Activated CD4-positive, alpha-beta T cell treated with anti-CD3 and anti-CD28 coated beads for 4 hours (primary cell): Measurements from ENCODE around the gene ELMOD1.
"Not testable (repeated sequence)": the region's sequence is repeated elsewhere in the genome, so short reads cannot be mapped to it uniquely, and the experiment has no call there.

Experiments
- DNase-seq, 2 donors: peaks; one replicate each; pipeline ENCODE4 v3.0.0-alpha.2; 2020

The ELMOD1 gene

DNA sequence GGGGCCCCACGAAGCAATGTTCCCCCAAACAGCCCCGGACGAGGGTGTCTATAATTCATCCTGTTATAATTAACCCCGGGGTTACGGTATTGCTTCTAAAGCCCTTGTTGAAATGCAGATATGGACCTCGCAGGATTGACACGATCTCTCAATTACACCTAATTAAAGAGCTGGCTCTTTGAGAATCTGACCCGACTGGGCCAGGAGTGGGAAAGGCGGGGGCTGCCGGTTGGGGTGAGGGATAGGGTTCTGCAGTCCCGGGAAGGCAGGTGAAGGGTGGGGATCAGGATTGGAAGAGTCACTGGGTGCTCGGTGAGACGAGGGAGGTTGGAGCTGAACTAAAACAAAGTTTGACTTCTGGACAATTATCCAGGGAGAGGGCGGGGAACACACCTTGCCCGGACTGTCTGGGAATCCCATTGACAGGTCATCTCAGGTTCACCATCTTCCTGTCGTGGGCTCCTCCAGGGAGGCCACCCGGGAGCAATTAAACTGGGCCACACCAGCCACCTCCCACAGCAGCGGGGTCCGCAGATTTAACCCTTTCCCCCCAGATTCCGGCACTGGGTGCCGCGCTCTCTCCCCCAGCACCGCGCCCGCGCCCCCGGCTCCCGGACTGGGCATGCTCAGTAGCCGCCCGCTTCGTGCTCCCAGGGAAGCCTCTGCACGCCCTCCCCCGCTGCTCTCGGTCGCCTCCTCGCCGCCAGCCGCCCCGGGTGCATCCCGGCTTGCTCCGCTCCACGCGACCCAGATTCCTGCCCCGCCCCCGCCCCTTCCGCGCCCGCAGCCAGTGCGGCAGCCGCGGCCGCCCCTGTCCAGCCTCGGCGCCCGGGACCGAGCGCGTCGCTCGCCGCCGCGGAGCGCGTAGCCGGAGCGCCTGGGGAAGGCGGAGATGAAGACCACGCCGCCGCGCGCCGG, at the start of gene ELMOD1:
TSS of gene ELMOD1 (plus strand) at position 688 of the 918 bp plus-strand sequence. CDS start 27,043 bp downstream, outside the sequence.
- DNase-seq = peak; percentile 16 to 21

DNA sequence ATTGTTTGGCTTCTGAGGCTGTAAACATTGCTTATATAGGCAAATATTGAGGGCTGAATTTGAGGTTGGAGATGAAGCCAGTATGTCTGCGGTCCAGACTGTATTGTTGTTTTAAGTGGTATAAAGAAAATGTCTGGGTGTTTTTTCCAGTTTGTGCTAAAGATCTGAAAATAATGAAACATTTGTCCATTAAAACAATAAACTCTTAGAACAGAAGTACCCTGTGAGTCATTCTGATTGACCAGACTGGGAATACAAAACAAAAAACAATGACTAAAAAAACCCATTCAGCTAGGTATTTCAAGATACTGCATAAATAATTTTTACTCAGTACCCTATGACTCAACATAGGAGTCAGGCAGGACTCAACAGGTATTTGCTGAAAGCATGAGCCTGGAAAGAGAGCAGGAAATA, 45.8 kb upstream of the ELMOD1 start:
- DNase-seq = no peak

DNA sequence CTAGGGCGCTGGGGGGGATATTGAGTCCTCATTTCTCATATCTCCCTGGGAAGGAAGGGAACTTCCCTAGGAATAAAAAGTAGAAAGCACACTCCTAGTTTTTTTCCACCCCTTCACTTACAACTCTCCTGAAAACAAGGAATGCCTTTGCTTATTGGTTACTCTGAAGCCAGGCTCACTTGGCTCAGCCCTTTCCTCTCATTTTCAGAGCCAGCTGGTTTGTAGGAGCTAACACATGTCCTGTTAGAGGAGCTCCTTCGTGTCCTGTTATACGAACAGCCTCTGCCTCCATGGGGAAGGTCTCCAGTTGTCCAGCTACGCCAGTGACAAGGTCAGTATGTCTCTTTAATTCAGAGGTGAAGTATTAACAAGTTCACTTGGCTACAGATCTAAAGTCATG, 43.0 kb upstream of the ELMOD1 start:
- no peak for DNase-seq

DNA sequence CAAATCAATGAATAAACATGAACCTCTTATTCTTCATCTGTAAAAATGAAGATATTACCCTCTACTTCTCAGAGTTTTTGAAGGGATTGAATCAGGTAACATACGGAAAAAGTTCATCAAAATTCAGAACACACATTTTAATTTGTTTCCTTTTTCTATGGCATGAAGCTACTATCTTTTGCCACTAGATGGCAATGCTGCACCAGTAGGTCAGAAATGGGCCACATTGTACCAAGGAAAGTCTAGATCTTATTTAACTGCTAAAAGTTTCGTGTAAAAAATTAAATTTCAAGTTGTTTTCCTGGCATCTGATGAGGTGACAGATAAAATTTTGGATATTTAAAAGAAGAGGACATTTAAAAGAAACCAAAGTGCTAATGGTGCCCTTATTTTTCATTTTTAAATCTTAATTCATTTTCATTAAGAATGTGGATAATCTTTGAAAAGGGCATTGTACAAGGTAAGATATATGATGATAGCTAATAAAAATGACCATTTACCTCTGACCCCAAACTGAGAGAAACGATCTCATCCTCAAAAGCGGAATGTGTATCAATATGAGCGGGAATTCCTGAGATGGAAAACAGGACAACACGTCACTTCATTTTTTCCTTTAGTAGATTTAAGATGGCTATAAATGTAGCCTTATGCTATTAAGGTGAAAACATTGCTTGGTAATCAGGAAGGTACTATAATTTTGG, 41.5 kb upstream of the ELMOD1 start:
- DNase-seq = peak in 1 of 2 donors; percentile 41

DNA sequence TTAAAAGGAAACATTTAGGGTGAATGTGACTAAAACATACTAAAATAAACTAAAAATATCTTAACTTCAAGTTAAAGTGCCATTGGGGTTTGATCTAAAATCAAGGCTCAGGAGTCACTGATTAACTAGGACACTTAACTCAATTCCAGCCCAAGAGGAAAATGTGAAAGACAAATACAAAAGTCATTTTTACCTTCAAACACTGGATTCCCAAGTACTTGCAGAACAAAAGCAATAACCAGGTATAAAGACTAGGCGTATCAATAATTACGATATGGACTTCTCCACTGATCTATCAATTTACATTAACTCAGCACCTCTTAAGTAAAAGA, 41.0 kb upstream of the ELMOD1 start:
- no peak for DNase-seq

DNA sequence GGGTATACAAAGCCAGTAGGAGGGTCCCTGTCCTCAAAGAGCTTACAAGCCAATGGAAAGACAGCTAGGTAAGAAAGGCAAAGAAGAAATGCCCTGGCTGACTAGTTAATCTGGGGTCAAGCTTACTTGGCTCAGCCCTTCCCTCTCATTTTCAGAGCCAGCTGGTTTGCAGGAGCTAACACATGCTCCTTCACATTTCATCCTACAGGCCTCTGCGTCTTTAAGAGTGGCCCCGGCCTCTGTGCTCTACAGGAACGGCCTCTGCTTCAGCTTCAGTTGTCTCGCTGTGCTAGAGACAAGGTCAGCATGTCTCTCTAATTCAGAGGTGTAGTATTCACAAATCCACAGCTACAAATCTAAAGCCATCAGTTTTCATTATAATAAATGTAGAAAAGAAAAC, 40.6 kb upstream of the ELMOD1 start:
- no peak for DNase-seq

DNA sequence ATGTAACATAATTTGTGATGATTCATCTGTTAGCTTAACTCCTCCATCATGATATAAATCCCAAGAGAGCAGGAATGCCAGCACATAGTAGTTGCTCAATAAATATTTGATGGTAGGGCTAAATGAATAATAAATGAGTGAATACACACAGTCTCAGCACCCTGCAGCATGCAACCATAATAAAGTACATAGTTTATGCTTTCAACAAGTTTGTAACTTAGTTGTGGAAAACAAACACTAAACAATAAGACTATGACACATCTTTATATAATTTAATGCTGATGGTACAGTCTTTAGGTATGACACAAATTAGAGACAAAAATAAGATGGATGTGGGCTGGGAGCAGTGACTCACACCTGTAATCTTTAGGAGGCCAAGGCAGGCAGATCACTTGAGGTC, 29.3 kb upstream of the ELMOD1 start:
- no peak for DNase-seq

DNA sequence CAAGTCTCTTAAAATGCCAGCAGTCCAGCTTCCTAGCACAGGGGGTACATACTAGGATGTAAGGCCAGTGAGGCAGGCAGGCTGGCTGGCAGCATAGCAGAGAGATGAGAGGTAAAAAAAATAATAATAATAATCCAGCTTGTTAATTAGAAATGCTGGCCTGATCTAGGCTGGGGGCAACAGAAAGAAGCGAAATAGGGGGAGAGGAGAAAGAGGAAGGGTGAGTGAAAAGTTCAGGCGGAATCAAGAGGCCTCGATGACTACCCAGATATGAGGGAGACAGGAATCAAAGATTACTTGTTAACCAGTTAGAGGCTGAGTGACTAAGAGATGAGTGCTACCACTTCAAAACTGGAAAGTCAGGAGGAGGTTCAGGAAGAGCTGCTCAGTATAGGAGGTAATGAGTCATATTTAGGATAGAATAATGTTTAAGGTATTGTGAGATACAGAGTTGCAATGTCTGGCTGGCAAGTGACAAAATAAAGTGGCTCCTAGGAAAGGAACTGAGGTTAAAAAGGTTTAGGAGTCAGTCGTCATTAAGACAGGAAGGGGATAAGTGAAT, 28.2 kb upstream of the ELMOD1 start:
- peak in 1 of 2 donors; percentile 2 for DNase-seq

DNA sequence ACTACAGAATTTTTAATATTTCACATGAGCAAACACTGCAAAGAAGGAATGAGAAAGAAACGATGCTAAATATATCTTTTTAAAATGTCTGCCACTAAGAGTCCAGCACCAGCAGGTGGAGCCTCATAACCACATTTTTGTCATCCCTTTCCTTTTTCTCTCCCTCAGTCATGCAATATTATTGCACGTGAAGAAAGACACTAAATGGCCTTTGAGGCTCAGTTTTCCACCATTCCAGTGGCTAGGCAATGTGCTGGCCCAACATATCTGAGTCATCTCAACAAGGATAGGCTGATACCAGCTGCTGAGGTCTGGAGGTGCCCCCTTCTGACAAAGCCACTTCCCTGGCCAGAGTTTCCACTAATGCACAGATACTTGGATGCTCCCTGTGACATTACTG, 27.2 kb upstream of the ELMOD1 start:
- peak; percentile 19 to 34 for DNase-seq

DNA sequence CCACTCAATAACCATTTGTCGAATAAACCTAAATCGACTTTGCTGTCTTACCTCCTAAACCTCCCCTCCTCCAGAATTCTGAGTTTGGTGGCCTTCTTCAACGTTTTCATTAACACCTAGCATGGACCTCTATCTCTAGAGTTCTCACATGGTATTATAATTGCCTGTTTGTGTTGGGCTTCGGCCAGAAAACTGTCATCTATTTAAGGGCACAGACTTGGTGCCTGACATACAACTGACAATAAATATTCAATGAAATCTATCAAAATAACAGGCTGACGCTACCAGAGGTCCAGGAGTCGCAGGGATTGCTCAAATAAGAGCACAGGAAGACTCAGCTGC, 26.1 kb upstream of the ELMOD1 start:
- DNase-seq = no peak

DNA sequence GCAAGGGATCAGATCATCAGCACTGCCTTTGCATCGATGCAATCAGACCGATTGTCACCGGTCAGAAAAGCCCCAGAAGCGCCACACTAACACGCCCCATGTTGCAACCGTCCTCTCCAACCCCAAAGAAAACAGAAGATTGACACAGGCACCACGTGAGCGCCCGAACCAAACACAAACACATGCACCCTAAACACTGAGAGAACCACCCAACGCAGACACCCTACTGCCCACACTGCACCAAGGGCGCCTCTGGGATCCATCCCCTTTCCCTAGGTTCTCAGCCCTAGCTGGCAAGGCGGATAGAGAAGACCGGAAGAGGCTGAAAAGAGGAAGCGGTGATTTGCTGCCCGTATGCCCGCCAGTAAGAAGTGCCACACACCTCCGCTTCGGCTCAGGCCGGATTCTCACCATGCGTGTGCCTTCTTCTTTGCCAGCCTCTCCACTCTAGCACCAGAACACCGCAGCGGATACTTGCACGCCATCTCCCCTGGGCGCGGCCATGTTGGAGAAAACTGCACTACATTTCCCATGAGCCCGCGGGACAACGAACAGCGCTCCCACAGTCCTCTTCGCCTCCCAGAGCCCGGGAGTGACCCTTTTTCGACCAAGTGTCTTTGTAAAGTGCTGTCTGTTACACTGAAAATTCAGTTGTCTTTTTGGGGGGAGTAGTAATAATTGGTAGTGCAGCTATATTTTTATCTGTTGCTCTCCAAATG, 25.6 kb upstream of the ELMOD1 start, which contains the start of gene ALKBH8:
TSS of gene ALKBH8 (minus strand) at position 517 of the 719 bp plus-strand sequence. CDS start 4,842 bp downstream, outside the sequence.
- DNase-seq = peak; percentile 72

DNA sequence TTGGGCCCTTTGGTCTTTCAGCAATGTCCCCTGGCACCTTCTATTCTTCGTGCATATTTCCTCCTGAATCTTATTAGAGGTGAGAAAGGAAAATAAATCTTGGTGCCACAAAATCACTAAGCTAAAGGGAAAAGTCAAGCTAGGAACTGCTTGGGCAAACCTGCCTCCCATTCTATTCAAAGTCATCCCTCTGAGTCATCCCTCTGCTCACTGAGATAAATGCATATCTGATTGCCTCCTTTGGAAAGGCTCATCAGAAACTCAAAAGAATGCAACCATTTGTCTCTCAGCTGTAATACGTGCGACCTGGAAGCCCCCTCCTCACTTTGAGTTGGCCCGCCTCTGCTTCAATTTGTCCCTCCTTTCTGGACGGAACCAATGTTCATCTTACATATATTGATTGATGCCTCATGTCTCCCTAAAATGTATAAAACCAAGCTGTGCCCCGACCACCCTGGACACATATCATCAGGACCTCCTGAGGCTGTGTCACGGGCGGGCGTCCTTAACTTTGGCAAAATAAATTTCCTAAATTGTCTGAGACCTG, 24.9 kb upstream of the ELMOD1 start:
- DNase-seq = not testable (repeated sequence)

DNA sequence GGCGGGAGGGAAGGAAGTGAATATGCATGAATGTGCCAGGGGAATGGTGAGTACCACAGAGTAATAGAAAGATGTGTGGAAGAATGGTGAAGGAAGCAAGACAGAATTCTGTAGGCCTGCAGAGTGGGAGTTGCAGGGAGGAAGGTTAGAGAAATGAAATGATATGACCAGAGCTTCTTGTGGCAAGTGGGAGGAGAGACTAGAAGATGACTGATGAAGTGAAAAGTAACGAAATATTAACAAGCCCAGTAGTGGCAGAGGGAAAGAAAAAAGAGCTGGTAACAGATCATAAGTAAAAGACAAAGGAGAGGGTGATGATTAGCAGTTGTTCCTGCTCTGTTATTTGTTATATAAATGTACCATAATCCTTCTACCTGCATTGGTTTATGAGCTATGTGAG, 24.4 kb upstream of the ELMOD1 start:
- DNase-seq = no peak

DNA sequence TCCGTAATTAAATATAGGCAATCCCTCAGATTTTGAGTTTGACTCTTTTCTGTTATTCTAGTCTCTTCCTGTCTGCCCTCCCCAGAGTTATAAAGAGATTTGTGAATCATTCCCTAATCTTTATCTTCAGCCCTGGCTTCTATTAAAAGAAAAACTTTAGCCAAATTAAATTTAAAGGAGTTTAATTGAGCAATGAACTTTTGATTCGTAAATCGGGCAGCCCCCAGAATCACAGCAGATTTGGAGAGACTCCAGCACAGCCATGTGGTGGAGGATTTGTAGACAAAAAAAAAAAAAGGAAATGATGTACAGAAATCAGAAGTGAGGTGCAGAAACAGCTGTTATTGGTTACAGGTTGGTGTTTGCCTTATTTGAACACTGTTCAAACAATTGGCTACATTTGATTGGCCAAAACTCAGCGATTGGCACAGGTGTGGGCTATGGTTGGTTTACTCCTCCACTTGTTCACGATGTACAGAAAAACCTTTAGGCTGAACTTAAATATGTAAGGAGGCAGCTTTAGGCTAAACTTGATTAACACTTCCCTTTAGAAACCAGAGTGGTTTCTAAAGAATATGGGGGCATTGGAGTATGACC, 23.1 kb upstream of the ELMOD1 start:
- no peak for DNase-seq

DNA sequence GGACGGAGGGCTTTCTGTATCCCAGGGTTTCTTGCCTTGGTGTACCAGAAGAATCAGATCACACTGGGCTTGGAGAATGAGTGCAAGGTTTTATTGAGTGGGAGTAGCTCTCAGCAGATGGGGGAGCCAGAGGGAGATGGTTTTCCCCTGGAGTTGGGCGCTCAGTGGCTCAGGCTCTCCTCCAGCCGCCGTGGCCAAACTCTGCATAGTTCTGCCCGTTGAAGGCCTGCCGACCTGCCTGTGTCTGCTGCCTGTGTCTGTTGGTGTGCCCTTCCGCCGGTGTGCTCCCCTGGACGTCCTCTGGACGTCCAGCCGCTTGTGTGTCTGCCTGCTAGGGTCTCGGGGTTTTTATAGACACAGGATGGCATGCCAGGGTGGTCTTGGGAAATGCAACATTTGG, 20.9 kb upstream of the ELMOD1 start:
- no peak for DNase-seq

DNA sequence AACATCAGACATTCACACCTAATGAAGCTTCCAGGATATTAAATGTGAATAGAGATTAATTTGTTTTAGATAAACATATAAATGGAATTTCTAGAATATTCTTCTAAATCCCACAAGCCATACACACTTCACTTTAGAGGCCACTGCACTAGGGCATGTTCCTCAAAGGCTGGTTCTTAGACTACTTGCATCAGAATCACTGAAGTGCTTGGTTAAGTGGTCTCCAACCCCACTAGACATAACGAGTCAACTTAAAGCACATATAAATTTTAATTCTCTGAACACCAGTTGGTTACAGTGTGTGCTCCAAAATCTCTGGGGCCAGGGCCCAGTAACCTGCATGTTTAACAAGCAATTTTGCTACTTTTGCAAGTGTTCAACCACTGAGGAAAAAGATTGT, 17.5 kb upstream of the ELMOD1 start:
- DNase-seq = no peak

DNA sequence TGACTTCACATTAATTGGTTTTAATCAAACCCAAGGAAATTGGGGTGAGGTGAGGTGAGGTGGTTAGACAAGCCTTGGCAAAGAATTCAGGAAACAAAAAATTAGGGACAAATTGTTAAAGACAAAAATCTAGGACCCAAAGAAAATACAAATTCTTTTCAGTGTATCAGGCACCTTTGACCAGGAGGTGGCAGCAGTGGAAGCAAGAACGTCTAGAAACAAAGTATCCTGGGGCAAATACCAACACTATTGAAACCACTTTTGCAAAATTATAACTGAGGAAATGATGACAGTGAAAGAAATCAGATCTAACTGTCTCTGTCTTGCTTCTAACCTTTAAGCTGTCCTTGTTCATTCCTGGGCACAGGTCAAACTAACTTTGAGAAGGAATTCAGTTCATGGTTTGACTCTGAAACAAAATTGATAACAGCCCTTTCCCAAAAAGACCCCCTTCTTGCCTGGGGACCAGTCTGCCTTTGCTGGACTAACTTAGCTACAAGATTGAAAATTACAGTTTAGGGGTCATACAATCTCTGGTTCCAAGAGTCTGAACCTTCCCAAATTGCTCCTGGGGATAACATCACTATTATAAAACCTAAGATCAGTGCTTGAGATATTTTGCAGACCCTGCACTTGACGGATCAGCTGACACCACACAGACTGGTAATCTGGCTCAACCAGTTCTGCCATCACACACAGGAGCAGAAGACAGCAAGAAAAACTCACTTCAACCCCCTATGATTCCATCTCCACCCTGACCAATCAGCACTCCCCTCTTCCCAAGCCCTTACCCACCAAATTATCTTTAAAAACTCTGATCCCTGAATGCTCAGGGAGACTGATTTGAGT, 14.2 kb upstream of the ELMOD1 start:
- DNase-seq = peak; percentile 53 to 64

DNA sequence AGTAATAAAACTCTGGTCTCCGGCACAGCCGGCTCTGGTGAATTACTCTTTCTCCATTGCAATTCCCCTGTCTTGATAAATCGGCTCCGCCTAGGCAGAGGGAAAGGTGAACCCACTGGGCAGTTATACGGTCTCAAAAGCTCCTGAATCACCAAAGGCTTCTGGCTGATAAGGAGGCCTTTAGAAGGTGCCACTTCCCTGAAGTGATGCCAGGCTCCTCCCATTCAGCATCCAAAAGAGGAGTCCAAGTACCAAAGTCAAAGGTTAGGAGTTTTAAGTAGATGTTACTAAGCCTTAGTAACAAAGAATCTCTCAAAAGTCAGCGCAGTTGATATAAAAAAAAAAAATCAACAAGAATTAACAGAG, 13.6 kb upstream of the ELMOD1 start:
- no peak for DNase-seq

DNA sequence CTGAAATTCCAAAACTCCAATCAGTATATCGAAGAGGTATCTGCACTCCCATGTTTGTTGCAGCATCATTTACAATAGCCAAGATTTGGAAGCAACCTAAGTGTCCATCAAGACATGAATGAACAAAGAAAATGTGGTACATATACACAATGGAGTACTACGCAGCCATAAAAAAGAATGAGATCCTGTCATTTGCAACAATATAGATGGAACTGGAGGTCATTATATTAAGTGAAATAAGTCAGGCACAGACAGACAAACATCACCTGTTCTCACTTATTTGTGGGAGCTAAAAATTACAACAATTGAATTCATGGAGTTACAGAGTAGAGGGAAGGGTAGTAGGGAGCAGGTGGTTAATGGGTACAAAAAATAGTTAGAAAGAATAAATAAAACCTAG, 11.8 kb upstream of the ELMOD1 start:
- not testable (repeated sequence) for DNase-seq

DNA sequence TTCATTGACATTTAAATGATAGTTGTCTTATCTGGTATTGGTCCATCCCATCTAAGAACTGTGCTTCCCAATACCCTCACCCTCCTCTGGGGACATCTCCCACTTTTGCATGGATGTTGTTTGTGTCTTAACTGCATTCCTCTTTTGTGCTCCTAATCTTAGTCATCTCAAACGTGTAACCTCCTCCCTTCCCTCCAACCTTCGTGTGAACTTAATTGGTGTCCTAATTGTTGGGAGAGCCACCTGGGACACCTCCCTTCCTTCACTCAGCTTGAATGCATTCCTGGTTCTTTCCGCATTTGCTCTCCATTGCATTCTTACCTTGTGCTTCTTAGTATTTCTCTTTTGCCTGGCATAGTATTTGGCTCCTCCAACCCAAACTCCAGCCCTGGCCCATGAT, 9.8 kb upstream of the ELMOD1 start:
- no peak for DNase-seq

DNA sequence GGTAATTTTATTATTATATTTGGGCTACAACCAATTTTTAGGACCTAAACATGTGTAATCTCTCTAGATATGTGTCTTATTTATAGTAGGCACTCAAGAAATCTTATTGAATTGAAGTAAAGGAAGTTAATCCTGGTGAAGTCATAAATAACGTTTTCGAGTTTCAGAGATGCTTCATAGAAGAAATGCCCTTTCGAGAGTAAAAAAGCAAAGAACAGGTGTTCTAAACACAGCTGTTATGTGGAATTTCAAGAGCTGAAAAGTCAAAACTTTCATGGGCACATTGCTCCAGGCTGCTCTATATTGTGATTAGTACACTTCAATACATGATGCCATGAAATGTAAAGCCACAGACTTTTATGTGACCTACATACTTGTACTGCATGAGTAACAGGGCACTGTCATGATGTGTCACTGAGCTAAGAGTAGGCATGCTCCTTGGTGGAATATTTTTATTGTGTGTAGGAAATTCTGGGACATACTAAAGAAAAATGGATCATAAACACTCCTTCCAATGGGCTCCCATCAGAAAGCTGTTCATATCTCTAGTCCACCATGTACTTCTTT, 7.2 kb upstream of the ELMOD1 start:
- DNase-seq = no peak
